WI38 (cell line): ENCODE data around the gene GRIK4.
"Not testable (repeated sequence)": the region's sequence is repeated elsewhere in the genome, so short reads cannot be mapped to it uniquely, and the experiment has no call there.

ENCODE experiments used
- H3K4me3 ChIP-seq: 2 replicates; pipeline ENCODE4 v1.5.1; 2011; ENCODE audit warnings: low read depth, mild to moderate bottlenecking, control low read depth, low read length
- TF ChIP-seq, protein P1 (sequence below): IDR thresholded peaks from 2 replicates; pipeline ENCODE4 v1.5.1; 2012; ENCODE audit warnings: low read depth, mild to moderate bottlenecking, control low read depth, low read length

The GRIK4 gene

DNA sequence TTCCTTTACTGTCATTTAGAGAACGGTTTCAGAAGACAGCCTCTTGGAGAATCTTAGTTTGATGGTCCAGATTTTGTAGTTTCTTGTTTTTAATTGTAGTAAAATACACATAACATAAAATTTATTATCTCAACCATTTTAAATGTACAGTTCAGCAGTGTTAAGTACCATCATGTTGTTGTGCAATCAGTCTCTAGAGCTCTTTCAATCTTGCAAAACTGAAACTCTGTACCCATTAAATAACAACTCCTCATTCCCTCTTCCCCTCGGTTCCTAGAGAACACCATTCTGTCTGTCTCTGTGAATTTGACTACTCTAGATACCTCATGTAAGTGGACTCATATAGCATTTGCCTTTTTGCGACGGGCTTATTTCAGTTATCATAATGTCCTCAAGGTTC is 69.8 kb downstream of the GRIK4 start:
- H3K4me3 ChIP-seq = no peak overlapping the region
- TF ChIP-seq, protein P1, sequence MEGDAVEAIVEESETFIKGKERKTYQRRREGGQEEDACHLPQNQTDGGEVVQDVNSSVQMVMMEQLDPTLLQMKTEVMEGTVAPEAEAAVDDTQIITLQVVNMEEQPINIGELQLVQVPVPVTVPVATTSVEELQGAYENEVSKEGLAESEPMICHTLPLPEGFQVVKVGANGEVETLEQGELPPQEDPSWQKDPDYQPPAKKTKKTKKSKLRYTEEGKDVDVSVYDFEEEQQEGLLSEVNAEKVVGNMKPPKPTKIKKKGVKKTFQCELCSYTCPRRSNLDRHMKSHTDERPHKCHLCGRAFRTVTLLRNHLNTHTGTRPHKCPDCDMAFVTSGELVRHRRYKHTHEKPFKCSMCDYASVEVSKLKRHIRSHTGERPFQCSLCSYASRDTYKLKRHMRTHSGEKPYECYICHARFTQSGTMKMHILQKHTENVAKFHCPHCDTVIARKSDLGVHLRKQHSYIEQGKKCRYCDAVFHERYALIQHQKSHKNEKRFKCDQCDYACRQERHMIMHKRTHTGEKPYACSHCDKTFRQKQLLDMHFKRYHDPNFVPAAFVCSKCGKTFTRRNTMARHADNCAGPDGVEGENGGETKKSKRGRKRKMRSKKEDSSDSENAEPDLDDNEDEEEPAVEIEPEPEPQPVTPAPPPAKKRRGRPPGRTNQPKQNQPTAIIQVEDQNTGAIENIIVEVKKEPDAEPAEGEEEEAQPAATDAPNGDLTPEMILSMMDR = no peak

DNA sequence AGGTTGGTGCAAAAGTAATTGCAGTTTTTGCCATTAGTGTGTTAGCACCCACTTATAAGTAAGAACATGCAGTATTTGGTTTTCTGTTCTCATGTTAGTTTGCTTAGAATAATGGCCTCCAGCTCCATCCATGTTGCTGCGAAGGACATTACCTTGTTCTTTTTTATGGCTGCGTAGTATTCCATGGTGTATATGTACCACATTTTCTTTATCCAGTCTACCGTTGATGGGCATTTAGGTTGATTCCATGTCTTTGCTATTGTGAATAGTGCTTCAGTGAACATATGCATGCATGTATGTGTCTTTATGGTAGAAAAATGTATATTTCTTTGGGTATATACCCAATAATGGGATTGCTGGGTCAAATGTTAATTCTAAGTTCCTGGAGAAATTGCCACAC is 71.0 kb downstream of the GRIK4 start:
- H3K4me3 ChIP-seq = not testable (repeated sequence)

DNA sequence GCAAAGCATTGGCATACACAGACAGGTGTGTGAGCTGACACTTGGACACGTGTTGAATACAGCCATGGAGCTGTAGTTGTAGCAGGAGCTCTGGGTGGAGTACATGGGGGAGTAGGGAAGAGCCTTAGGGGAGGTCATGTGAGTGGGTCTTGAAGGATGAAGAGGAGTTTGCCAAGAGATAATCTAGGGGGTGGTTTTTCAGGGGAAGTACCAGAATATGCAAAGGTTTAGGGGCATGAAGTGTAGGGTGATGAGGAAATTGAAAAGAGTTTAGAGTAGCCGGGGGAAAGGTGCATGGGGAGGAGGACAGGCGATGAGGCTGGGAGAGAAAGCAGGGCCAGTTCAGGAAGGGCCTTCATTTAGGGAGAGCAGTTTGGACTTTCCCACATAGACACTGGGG is 74.5 kb downstream of the GRIK4 start:
- TF ChIP-seq, protein P1 = no peak
- no peak overlapping the region for H3K4me3 ChIP-seq

DNA sequence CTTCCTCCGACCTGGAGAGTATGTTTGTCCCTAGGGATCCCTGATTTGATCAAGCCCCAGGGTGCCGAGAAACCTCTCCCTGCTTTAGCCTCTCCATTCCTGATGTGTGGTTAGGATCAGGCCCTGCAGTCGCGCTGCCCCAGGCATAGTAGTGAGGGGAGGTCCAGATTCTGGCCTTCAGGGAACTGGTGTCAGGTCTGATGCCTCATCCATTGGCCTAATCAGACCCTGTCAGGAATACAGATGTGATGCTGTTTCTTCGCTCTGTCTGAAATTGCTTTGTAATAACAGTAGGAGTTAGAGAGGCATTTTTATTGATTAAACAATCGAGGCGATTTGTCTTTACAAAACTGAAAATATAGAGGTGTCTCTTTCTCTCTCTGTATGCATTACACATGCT is 75.2 kb downstream of the GRIK4 start:
- no peak overlapping the region for H3K4me3 ChIP-seq
- TF ChIP-seq, protein P1 = no peak

- no peak overlapping the region for H3K4me3 ChIP-seq
- TF ChIP-seq, protein P1 = no peak
These were observed 75.8 kb downstream of the GRIK4 start for GRCh38 chr11:120587299-120587698.

GRCh38 chr11:120589376-120589775 is 77.8 kb downstream of the GRIK4 start:
- H3K4me3 ChIP-seq = no peak overlapping the region
- TF ChIP-seq, protein P1 = no peak

- TF ChIP-seq, protein P1 = no peak
- no peak overlapping the region for H3K4me3 ChIP-seq
These were observed 78.9 kb downstream of the GRIK4 start for GRCh38 chr11:120590472-120590871.

- TF ChIP-seq, protein P1 = no peak
- no peak overlapping the region for H3K4me3 ChIP-seq
These were observed 83.2 kb downstream of the GRIK4 start for GRCh38 chr11:120594746-120595145.
